HCT116 (cell line): ENCODE data around the gene STOX2.

Source experiments
- CTCF ChIP-seq, 3 experiments: fragments of 200-600 bp in 1 of 3; sonication (generic) in 1 of 3; IDR thresholded peaks in 2 of 3; conservative IDR thresholded peaks in 1 of 3; 2 replicates each; pipeline ENCODE4 v1.5.1; 2012 to 2017; ENCODE audit warnings: low read depth in 2 of 3, low read length in 2 of 3, antibody characterized with exemption in 1 of 3, borderline replicate concordance in 1 of 3, control low read depth in 1 of 3, mild to moderate bottlenecking in 1 of 3, mixed read lengths in 1 of 3, mixed run types in 1 of 3, moderate library complexity in 1 of 3; ENCODE audit not compliant: insufficient read depth in 1 of 3
- EGR1 ChIP-seq: IDR thresholded peaks from 2 replicates; pipeline ENCODE4 v1.6.1; 2012; ENCODE audit warnings: low read depth
- EZH2 ChIP-seq: fragments of 200-600 bp; sonication (generic); IDR thresholded peaks from 2 replicates; pipeline ENCODE4 v1.6.1; 2017; ENCODE audit warnings: antibody characterized with exemption, mixed run types
- POLR2A ChIP-seq: IDR thresholded peaks from 2 replicates; pipeline ENCODE4 v1.7.0; 2011; ENCODE audit warnings: borderline replicate concordance; ENCODE audit not compliant: insufficient read depth, insufficient read length; ENCODE audit errors: extremely low read depth
- POLR2AphosphoS5 ChIP-seq: IDR thresholded peaks from 2 replicates; pipeline ENCODE4 v1.6.1; 2011; ENCODE audit warnings: mild to moderate bottlenecking, low read depth, low read length, moderate library complexity
- RAD21 ChIP-seq: IDR thresholded peaks from 2 replicates; pipeline ENCODE4 v1.6.1; 2012; ENCODE audit warnings: low read depth, mild to moderate bottlenecking
- SIN3A ChIP-seq: IDR thresholded peaks from 2 replicates; pipeline ENCODE4 v1.6.1; 2012; ENCODE audit warnings: low read depth
- SP1 ChIP-seq: IDR thresholded peaks from 2 replicates; pipeline ENCODE4 v1.6.1; 2012; ENCODE audit warnings: low read depth
- ZFX ChIP-seq: fragments of 450-650 bp; IDR thresholded peaks from 2 replicates; pipeline ENCODE4 v1.6.1; 2017
- TF ChIP-seq, protein P1 (sequence below): IDR thresholded peaks from 2 replicates; pipeline ENCODE4 v1.6.1; 2012; ENCODE audit warnings: low read depth

- TF ChIP-seq CTCF (IDR thresholded peaks at IDR 0.05 in 2 of 3, conservative IDR thresholded peaks at IDR 0.05 in 1 of 3; ENCODE audit: borderline replicate concordance in 1 of 3, insufficient read depth in 1 of 3, low read depth in 2 of 3, low read length in 2 of 3), result no peak
- TF ChIP-seq POLR2AphosphoS5, result no peak
- no peak for TF ChIP-seq EGR1
- TF ChIP-seq SP1, result no peak
- TF ChIP-seq POLR2A, result no peak
- no peak for TF ChIP-seq SIN3A
- TF ChIP-seq ZFX, result no peak
- TF ChIP-seq EZH2, result no peak
- TF ChIP-seq, protein P1, sequence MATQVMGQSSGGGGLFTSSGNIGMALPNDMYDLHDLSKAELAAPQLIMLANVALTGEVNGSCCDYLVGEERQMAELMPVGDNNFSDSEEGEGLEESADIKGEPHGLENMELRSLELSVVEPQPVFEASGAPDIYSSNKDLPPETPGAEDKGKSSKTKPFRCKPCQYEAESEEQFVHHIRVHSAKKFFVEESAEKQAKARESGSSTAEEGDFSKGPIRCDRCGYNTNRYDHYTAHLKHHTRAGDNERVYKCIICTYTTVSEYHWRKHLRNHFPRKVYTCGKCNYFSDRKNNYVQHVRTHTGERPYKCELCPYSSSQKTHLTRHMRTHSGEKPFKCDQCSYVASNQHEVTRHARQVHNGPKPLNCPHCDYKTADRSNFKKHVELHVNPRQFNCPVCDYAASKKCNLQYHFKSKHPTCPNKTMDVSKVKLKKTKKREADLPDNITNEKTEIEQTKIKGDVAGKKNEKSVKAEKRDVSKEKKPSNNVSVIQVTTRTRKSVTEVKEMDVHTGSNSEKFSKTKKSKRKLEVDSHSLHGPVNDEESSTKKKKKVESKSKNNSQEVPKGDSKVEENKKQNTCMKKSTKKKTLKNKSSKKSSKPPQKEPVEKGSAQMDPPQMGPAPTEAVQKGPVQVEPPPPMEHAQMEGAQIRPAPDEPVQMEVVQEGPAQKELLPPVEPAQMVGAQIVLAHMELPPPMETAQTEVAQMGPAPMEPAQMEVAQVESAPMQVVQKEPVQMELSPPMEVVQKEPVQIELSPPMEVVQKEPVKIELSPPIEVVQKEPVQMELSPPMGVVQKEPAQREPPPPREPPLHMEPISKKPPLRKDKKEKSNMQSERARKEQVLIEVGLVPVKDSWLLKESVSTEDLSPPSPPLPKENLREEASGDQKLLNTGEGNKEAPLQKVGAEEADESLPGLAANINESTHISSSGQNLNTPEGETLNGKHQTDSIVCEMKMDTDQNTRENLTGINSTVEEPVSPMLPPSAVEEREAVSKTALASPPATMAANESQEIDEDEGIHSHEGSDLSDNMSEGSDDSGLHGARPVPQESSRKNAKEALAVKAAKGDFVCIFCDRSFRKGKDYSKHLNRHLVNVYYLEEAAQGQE, result no peak
- no peak for TF ChIP-seq RAD21
Measured at GRCh38 chr4:184032091-184032490, 127.0 kb downstream of the STOX2 start.
